ENCODE data around the gene VSTM2L. TPM values are rescaled to one million over a fixed set of nuclear protein-coding genes. Genes with fewer than 3 reads are reported as not detected.

Gene VSTM2L
- total RNA-seq, 3 donors from 2014 or later (not counting 1 experiment from before 2014, with no cell fraction given): 0.18 TPM; not detected in 2

DNA sequence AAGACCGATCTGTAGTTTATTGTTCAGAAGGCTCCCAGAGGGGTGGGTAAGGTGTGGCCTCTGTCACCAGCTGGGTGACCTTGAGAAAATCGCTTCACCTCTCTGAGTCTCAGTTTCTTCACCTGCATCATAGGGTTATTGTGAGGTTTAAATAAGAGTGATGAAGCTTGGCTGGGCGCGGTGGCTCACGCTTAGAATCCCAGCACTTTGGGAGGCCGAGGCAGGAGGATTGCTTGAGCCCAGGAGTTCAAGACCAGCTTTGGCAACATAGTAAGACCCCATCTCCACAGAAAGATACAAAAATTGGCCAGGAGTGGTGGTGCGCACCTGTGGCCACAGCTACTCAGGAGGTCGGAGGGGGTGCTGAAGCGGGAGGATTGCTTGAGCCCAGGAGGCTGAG, 36.0 kb downstream of the VSTM2L start:
- H3K27me3 ChIP-seq (ENCODE audit: control insufficient read depth, insufficient read depth, low read length): no peaks in the 10 kb centered on the region

DNA sequence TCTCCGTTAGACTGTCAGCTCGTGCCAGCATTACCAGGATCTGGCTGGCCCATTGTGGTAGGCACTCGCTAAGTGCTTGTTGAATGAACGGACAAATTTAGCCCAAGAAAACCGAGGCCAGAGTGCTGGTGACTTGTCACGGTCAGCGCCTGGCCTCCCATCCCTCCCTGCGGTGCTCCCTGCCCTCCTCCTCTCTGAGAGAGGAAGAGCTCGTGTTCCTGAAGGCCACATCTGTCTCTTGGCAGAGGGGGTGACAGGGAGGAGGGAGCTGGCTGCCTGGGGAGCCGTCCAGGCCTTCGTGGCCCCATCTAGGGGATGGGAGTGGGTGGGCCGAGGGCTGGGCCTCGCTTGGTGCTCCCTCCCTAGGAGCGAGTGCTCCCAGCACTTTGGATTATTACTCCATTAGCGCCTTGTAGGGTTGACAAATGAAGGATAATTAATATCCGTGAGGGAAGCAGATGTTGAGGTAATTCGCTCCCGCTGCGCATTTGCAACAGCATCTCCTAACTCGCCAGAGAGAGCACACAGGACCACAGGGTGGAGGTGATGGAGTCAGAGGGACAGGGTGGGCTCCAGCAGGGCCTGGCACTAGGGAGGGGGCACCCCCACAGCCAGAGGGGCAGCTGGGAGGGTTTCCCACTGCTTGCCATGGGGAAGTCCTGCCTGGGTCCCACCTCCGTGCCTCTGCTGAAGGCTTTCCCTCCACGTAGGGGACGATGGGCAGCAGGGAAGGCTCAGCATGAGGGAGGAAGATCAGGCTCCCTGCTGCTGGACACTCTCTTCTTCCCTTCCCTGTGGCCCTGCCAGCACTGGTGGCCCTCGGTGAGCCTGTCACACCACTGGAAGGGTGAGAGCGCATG, 37.0 kb downstream of the VSTM2L start:
- H3K27me3 ChIP-seq (ENCODE audit: control insufficient read depth, insufficient read depth, low read length): no peaks in the 10 kb centered on the region
- H3K4me3 ChIP-seq (ENCODE audit: low read length): no peak overlapping the region
- H3K27me3 Mint-ChIP-seq (ENCODE audit: low read depth in 2 of 2): no peaks in the 10 kb centered on the region
- no peak overlapping the region for H3K27ac ChIP-seq (ENCODE audit: low read length)
- no peak for ATAC-seq
- H3K4me1 ChIP-seq (ENCODE audit: control insufficient read depth, insufficient read depth, low read length): no peaks in the 10 kb centered on the region
- no peaks in the 10 kb centered on the region for H3K36me3 ChIP-seq (ENCODE audit: control insufficient read depth, insufficient read depth, low read length)
- intact Hi-C loops (cut with micrococcal nuclease): no loop called here
- WGBS (ENCODE audit: insufficient coverage): 88% methylated on average over 24 of the region's 25 CpGs
- no peaks in the 10 kb centered on the region for H3K4me1 Mint-ChIP-seq
- H3K9me3 Mint-ChIP-seq: no peaks in the 10 kb centered on the region
- H3K27ac Mint-ChIP-seq: no peak overlapping the region
- H3K9me3 ChIP-seq (ENCODE audit: control insufficient read depth, insufficient read depth, low read length): no peaks in the 10 kb centered on the region
- H3K4me3 Mint-ChIP-seq: no peak overlapping the region
- TF ChIP-seq, protein P1, sequence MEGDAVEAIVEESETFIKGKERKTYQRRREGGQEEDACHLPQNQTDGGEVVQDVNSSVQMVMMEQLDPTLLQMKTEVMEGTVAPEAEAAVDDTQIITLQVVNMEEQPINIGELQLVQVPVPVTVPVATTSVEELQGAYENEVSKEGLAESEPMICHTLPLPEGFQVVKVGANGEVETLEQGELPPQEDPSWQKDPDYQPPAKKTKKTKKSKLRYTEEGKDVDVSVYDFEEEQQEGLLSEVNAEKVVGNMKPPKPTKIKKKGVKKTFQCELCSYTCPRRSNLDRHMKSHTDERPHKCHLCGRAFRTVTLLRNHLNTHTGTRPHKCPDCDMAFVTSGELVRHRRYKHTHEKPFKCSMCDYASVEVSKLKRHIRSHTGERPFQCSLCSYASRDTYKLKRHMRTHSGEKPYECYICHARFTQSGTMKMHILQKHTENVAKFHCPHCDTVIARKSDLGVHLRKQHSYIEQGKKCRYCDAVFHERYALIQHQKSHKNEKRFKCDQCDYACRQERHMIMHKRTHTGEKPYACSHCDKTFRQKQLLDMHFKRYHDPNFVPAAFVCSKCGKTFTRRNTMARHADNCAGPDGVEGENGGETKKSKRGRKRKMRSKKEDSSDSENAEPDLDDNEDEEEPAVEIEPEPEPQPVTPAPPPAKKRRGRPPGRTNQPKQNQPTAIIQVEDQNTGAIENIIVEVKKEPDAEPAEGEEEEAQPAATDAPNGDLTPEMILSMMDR (IDR thresholded peaks at IDR 0.05): no peak
- DNase-seq: no peak
- H3K36me3 Mint-ChIP-seq: no peaks in the 10 kb centered on the region

More for the DNA sequence above, 36.0 kb downstream of the VSTM2L start:
- H3K36me3 Mint-ChIP-seq: no peaks in the 10 kb centered on the region
- intact Hi-C loops (cut with micrococcal nuclease): no loop called here
- no peak overlapping the region for H3K27ac ChIP-seq (ENCODE audit: low read length)
- no peak overlapping the region for H3K4me3 ChIP-seq (ENCODE audit: low read length)
- TF ChIP-seq, protein P1 (IDR thresholded peaks at IDR 0.05): no peak
- no peak for ATAC-seq
- no peaks in the 10 kb centered on the region for H3K4me1 Mint-ChIP-seq
- no peak overlapping the region for H3K4me3 Mint-ChIP-seq
- H3K36me3 ChIP-seq (ENCODE audit: control insufficient read depth, insufficient read depth, low read length): no peaks in the 10 kb centered on the region
- no peak for DNase-seq
- no peaks in the 10 kb centered on the region for H3K9me3 ChIP-seq (ENCODE audit: control insufficient read depth, insufficient read depth, low read length)
- 94% methylated on average over 9 of the region's 9 CpGs for WGBS (ENCODE audit: insufficient coverage)
- no peaks in the 10 kb centered on the region for H3K4me1 ChIP-seq (ENCODE audit: control insufficient read depth, insufficient read depth, low read length)
- no peaks in the 10 kb centered on the region for H3K27me3 Mint-ChIP-seq (ENCODE audit: low read depth in 2 of 2)
- no peak overlapping the region for H3K27ac Mint-ChIP-seq
- H3K9me3 Mint-ChIP-seq: no peaks in the 10 kb centered on the region

DNA sequence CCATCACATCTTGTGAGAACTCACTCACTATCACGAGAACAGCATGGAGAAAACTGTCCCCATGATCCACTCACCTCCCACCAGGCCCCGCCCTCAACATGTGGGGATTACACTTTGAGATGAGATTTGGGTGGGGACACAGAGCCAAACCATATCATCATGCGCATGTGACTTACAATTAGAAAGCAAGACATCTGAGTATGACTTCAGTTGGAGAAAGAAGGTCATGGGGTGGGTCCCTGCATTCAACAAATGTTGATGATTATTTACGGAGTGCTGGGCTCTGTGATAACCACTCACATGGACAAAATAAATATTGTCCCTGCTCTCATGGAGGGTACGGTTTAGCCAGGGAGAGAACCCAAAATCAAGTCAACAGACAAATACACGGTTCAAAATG, 37.9 kb downstream of the VSTM2L start:
- H3K27ac ChIP-seq (ENCODE audit: low read length): no peak overlapping the region
- Mint-ChIP-seq H3K4me1 (no peaks in the 10 kb centered on the region), H3K9me3 (no peaks in the 10 kb centered on the region), H3K27me3 (ENCODE audit: low read depth in 2 of 2) (no peaks in the 10 kb centered on the region), H3K27ac (no peak overlapping the region), H3K36me3 (no peaks in the 10 kb centered on the region), H3K4me3 (no peak overlapping the region)
- no peaks in the 10 kb centered on the region for H3K4me1 ChIP-seq (ENCODE audit: control insufficient read depth, insufficient read depth, low read length)
- TF ChIP-seq, protein P1 (IDR thresholded peaks at IDR 0.05): no peak
- no peaks in the 10 kb centered on the region for H3K36me3 ChIP-seq (ENCODE audit: control insufficient read depth, insufficient read depth, low read length)
- DNase-seq (no peak), ATAC-seq (no peak)
- H3K27me3 ChIP-seq (ENCODE audit: control insufficient read depth, insufficient read depth, low read length): no peaks in the 10 kb centered on the region
- no peaks in the 10 kb centered on the region for H3K9me3 ChIP-seq (ENCODE audit: control insufficient read depth, insufficient read depth, low read length)
- no peak overlapping the region for H3K4me3 ChIP-seq (ENCODE audit: low read length)
- WGBS (ENCODE audit: insufficient coverage): 91% methylated on average over 4 of the region's 6 CpGs
- intact Hi-C loops (cut with micrococcal nuclease): no loop called here
